CD14-positive monocyte (primary cell): ENCODE results near the gene KCTD7. TPM values are rescaled to one million over a fixed set of nuclear protein-coding genes. Genes with fewer than 3 reads are reported as not detected.
A peak's percentile ranks its signal among the peaks of the same experiment; 100 is the strongest.

ENCODE experiments used
- DNase-seq, 3 donors: peaks; one replicate each; pipeline ENCODE4 v3.0.0-alpha.2; 2011 to 2022
- H2AFZ ChIP-seq: 2 replicates; pipeline ENCODE4 v1.6.0; 2012; ENCODE audit warnings: mild to moderate bottlenecking, low read depth, low read length, inconsistent platforms; ENCODE audit not compliant: insufficient read depth, poor library complexity, severe bottlenecking
- H3K27ac ChIP-seq, 2 donors: 1 replicate in 1 of 2; 2 replicates in 1 of 2; pipeline ENCODE4 v1.5.1; 2012 to 2013; ENCODE audit warnings: low read length in 2 of 2, control low read depth in 1 of 2, inconsistent platforms in 1 of 2, low read depth in 1 of 2, mild to moderate bottlenecking in 1 of 2
- H3K27me3 ChIP-seq, 2 donors: one replicate each; pipeline versions ENCODE4 v1.6.0 to v1.6.1; 2011 to 2013; ENCODE audit warnings: low read length in 2 of 2; ENCODE audit not compliant: control insufficient read depth in 2 of 2, insufficient read depth in 2 of 2
- H3K36me3 ChIP-seq, 2 donors: replicated peaks in 1 of 2; 1 replicate in 1 of 2; 2 replicates in 1 of 2; pipeline versions ENCODE4 v1.5.1 to v1.6.1; 2012 to 2013; ENCODE audit warnings: low read length in 2 of 2, control low read depth in 1 of 2, inconsistent platforms in 1 of 2, mild to moderate bottlenecking in 1 of 2; ENCODE audit not compliant: insufficient read depth in 2 of 2, control insufficient read depth in 1 of 2
- H3K4me1 ChIP-seq, 2 donors: 1 replicate in 1 of 2; 2 replicates in 1 of 2; pipeline versions ENCODE4 v1.5.1 to v1.6.1; 2012 to 2013; ENCODE audit warnings: low read length in 2 of 2, control low read depth in 1 of 2, inconsistent platforms in 1 of 2, mild to moderate bottlenecking in 1 of 2, moderate library complexity in 1 of 2; ENCODE audit not compliant: insufficient read depth in 2 of 2, control insufficient read depth in 1 of 2
- H3K4me2 ChIP-seq: replicated peaks from 2 replicates; pipeline ENCODE3; 2012; ENCODE audit warnings: low read length, moderate library complexity, mild to moderate bottlenecking; ENCODE audit not compliant: poor library complexity, severe bottlenecking; ENCODE audit errors: extremely low read depth
- H3K4me3 ChIP-seq, 3 experiments: fragments of 200-600 bp in 1 of 3; sonication (generic) in 1 of 3; replicated peaks in 1 of 3; 1 replicate in 2 of 3; 2 replicates in 1 of 3; pipeline ENCODE4 v1.5.1; 2011 to 2013; ENCODE audit warnings: low read length in 3 of 3, mild to moderate bottlenecking in 3 of 3, control low read depth in 2 of 3, low read depth in 2 of 3, inconsistent platforms in 1 of 3, moderate library complexity in 1 of 3
- H3K79me2 ChIP-seq: 2 replicates; pipeline ENCODE4 v1.6.0; 2012; ENCODE audit warnings: mild to moderate bottlenecking, control low read depth, inconsistent platforms, low read length, moderate library complexity; ENCODE audit not compliant: insufficient read depth
- H3K9ac ChIP-seq: 2 replicates; pipeline ENCODE4 v1.6.0; 2017; ENCODE audit warnings: low read length, mild to moderate bottlenecking; ENCODE audit not compliant: insufficient read depth, poor library complexity, severe bottlenecking
- H3K9me3 ChIP-seq, 2 donors: replicated peaks in 1 of 2; 1 replicate in 1 of 2; 2 replicates in 1 of 2; pipeline versions ENCODE4 v1.5.1 to v1.6.1; 2012 to 2013; ENCODE audit warnings: low read length in 2 of 2, control low read depth in 1 of 2; ENCODE audit not compliant: control insufficient read depth in 1 of 2, insufficient read depth in 1 of 2
- H4K20me1 ChIP-seq: 2 replicates; pipeline ENCODE4 v1.6.0; 2012; ENCODE audit warnings: mild to moderate bottlenecking, low read length, control low read depth, moderate library complexity; ENCODE audit not compliant: insufficient read depth
- H3K27ac Mint-ChIP-seq, 7 donors: one replicate each; pipeline ENCODE4 v1.8.0; 2020; ENCODE audit warnings: mild to moderate bottlenecking in 7 of 7, mixed read lengths in 7 of 7, moderate library complexity in 6 of 7, inconsistent platforms in 2 of 7
- H3K27me3 Mint-ChIP-seq, 3 donors: one replicate each; pipeline ENCODE4 v1.8.0; 2021 to 2022; ENCODE audit warnings: low read depth in 3 of 3, mild to moderate bottlenecking in 3 of 3, mixed read lengths in 3 of 3, moderate library complexity in 3 of 3, inconsistent platforms in 1 of 3
- H3K36me3 Mint-ChIP-seq, 2 donors: one replicate each; pipeline ENCODE4 v1.8.0; 2020; ENCODE audit warnings: mixed read lengths in 2 of 2, inconsistent platforms in 1 of 2, mild to moderate bottlenecking in 1 of 2
- H3K4me1 Mint-ChIP-seq: one replicate; pipeline ENCODE4 v1.8.0; 2020; ENCODE audit warnings: mild to moderate bottlenecking, mixed read lengths
- H3K4me3 Mint-ChIP-seq, 2 donors: one replicate each; pipeline ENCODE4 v1.8.0; 2020; ENCODE audit warnings: mild to moderate bottlenecking in 2 of 2, mixed read lengths in 2 of 2, moderate library complexity in 1 of 2
- H3K9me3 Mint-ChIP-seq, 7 donors: one replicate each; pipeline ENCODE4 v1.8.0; 2020 to 2022; ENCODE audit warnings: mixed read lengths in 7 of 7, mild to moderate bottlenecking in 6 of 7, moderate library complexity in 6 of 7, inconsistent platforms in 2 of 7
- WGBS: methylation state at CpG from one replicate; pipeline ENCODE4 v1.1.5; 2013; ENCODE audit warnings: missing lambda C conversion rate; ENCODE audit not compliant: insufficient coverage; 5-methylcytosine and 5-hydroxymethylcytosine counted together
- intact Hi-C, 2 donors: fragments of 100-400 bp; cut with micrococcal nuclease; formaldehyde crosslinking; loops; one replicate each; pipeline versions ENCODE4 v1.15.0 to v1.15.1; 2023
- polyA plus RNA-seq, 3 donors: library from polyadenylated mRNA; depleted of rRNA in 1 of 3; unstranded in 2 of 3; stranded (reverse) in 1 of 3; fragments of 300-500 nt in 2 of 3; fragments of >200 nt in 1 of 3; fragmentation: Illumina TruSeq in 2 of 3; gene quantifications; 1 replicate in 2 of 3; 2 replicates in 1 of 3; pipeline ENCODE4 v1.2.3, GENCODE V29; 2012 to 2021
- TF ChIP-seq, protein P1 (sequence below): fragments of 200-600 bp; IDR thresholded peaks from one replicate; pipeline ENCODE4 v1.8.0; 2022; ENCODE audit warnings: antibody characterized with exemption, mild to moderate bottlenecking

Gene KCTD7
- polyA plus RNA-seq, 3 donors: 1.8 to 9.2 (median 2.7) TPM

- Histone ChIP-seq H3K9ac (peak overlapping the region; percentile 89), H3K9me3 (no peaks in the 10 kb centered on the region), H3K4me2 (peak overlapping the region; percentile 91), H3K79me2 (peaks cover 6% of the 10 kb centered on the region), H3K27me3 (peaks cover 0 to 20% of the 10 kb centered on the region in 2 donors), H4K20me1 (no peaks in the 10 kb centered on the region), H3K4me1 (peaks cover 43 to 50% of the 10 kb centered on the region in 2 donors), H2AFZ (peak overlapping the region; percentile 70), H3K36me3 (no peaks in the 10 kb centered on the region), H3K4me3 (peak overlapping the region; percentile 68 to 88 (median 81)), H3K27ac (peak overlapping the region; percentile 98 to 99)
- H3K9me3 Mint-ChIP-seq: peaks cover 0 to 5% (median 0%) of the 10 kb centered on the region in 7 donors
- intact Hi-C loops: loop anchor here (1.0 to 10.0 kb wide), 4 partner anchors 27 to 677 kb away; no protein-coding TSS in a partner anchor
- peaks cover 11 to 50% (median 27%) of the 10 kb centered on the region in 3 donors for H3K27me3 Mint-ChIP-seq
- WGBS: 5% methylated on average over 18 of the region's 18 CpGs
- H3K36me3 Mint-ChIP-seq: peaks cover 1 to 6% of the 10 kb centered on the region in 2 donors
- peak in 2 of 3 donors; percentile 21 to 47 for DNase-seq
- H3K4me3 Mint-ChIP-seq: peak overlapping the region; percentile 85 to 91
- H3K27ac Mint-ChIP-seq: peak overlapping the region; percentile 97 to 100 (median 99)
- TF ChIP-seq, protein P1, sequence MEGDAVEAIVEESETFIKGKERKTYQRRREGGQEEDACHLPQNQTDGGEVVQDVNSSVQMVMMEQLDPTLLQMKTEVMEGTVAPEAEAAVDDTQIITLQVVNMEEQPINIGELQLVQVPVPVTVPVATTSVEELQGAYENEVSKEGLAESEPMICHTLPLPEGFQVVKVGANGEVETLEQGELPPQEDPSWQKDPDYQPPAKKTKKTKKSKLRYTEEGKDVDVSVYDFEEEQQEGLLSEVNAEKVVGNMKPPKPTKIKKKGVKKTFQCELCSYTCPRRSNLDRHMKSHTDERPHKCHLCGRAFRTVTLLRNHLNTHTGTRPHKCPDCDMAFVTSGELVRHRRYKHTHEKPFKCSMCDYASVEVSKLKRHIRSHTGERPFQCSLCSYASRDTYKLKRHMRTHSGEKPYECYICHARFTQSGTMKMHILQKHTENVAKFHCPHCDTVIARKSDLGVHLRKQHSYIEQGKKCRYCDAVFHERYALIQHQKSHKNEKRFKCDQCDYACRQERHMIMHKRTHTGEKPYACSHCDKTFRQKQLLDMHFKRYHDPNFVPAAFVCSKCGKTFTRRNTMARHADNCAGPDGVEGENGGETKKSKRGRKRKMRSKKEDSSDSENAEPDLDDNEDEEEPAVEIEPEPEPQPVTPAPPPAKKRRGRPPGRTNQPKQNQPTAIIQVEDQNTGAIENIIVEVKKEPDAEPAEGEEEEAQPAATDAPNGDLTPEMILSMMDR: no peak
- peaks cover 44% of the 10 kb centered on the region for H3K4me1 Mint-ChIP-seq
Measured at GRCh38 chr7:66627881-66628360, 760 bp upstream of the KCTD7 start.

GRCh38 chr7:66629222-66630062 is 761 bp downstream of the KCTD7 start:
- H3K4me3 ChIP-seq: peak overlapping the region; percentile 31 to 72 (median 36)
- H3K4me1 Mint-ChIP-seq: peaks cover 45% of the 10 kb centered on the region
- TF ChIP-seq, protein P1: no peak
- peak overlapping the region; percentile 57 to 82 for H3K4me3 Mint-ChIP-seq
- H3K9me3 Mint-ChIP-seq: peaks cover 0 to 5% (median 0%) of the 10 kb centered on the region in 7 donors
- peaks cover 0 to 26% of the 10 kb centered on the region in 2 donors for H3K27me3 ChIP-seq
- no peak overlapping the region for H2AFZ ChIP-seq
- peak overlapping the region; percentile 89 for H3K9ac ChIP-seq
- H3K27ac Mint-ChIP-seq: peak overlapping the region; percentile 79 to 97 (median 87)
- peaks cover 14 to 18% of the 10 kb centered on the region in 2 donors for H3K36me3 Mint-ChIP-seq
- H3K27ac ChIP-seq: peak overlapping the region; percentile 52 to 79
- intact Hi-C loops: loop anchor here (2.0 to 10.0 kb wide), 3 partner anchors 25 to 675 kb away; no protein-coding TSS in a partner anchor
- no peak for DNase-seq
- H4K20me1 ChIP-seq: no peaks in the 10 kb centered on the region
- peaks cover 14 to 47% (median 31%) of the 10 kb centered on the region in 3 donors for H3K27me3 Mint-ChIP-seq
- 33% methylated on average over 20 of the region's 35 CpGs for WGBS
- H3K9me3 ChIP-seq: no peaks in the 10 kb centered on the region
- peaks cover 0 to 4% of the 10 kb centered on the region in 2 donors for H3K36me3 ChIP-seq
- peaks cover 6% of the 10 kb centered on the region for H3K79me2 ChIP-seq
- peak overlapping the region; percentile 76 for H3K4me2 ChIP-seq
- peaks cover 43 to 53% of the 10 kb centered on the region in 2 donors for H3K4me1 ChIP-seq
